ENCODE measurements around the gene SYDE2.
"Not testable (repeated sequence)": the region's sequence is repeated elsewhere in the genome, so short reads cannot be mapped to it uniquely, and the experiment has no call there.

SYDE2 gene

GRCh38 chr1:85166351-85166750, 34.5 kb downstream of the SYDE2 start:
- no peak for DNase-seq (ENCODE audit: low read depth)

GRCh38 chr1:85158910-85159309, 41.9 kb downstream of the SYDE2 start:
- no peak for DNase-seq (ENCODE audit: low read depth)

DNA sequence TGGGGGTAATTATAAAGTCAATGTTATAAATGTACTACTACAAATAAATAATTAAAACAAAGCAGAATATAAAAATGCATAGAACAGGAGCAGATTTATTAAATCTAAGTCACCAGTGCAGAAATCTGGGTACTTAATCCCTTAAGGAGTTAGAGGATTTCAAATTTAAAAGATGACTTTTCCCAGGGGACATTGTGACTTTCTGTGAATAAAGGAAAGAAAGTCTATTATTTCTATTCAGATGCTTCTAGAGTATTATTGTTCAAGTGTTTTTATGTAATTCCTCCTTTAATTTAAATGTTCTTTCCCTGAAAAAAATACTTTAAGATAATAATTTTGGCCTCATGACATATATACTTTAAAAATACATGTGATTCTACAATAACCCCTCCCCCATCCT, 43.4 kb downstream of the SYDE2 start:
- DNase-seq (ENCODE audit: low read depth): no peak

- no peak for DNase-seq (ENCODE audit: low read depth)
Measured at GRCh38 chr1:85153149-85153891, 47.5 kb downstream of the SYDE2 start.

DNA sequence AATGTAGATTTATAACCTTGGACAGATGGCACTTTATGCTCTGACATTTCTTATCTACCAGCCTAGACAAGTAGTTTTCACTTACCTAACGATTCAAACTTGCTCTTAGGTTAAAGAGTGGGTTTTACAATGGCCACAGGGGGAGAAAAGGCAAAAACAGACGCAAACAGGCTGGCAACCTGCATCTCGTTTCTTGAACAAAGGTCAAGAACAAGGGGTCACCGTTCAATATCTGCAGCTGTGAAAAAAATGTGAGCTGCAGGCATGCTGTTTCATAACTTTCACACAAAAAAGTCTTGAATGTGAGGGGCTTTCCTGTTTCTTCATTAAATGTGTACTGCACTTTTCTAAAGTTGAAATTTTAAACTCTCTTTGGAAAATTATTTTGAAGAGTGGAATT, 49.4 kb downstream of the SYDE2 start:
- no peak for DNase-seq (ENCODE audit: low read depth)

GRCh38 chr1:85149805-85150204, 51.0 kb downstream of the SYDE2 start:
- DNase-seq (ENCODE audit: low read depth): no peak

- no peak for DNase-seq (ENCODE audit: low read depth)
Measured at GRCh38 chr1:85148524-85149250, 52.1 kb downstream of the SYDE2 start.

DNA sequence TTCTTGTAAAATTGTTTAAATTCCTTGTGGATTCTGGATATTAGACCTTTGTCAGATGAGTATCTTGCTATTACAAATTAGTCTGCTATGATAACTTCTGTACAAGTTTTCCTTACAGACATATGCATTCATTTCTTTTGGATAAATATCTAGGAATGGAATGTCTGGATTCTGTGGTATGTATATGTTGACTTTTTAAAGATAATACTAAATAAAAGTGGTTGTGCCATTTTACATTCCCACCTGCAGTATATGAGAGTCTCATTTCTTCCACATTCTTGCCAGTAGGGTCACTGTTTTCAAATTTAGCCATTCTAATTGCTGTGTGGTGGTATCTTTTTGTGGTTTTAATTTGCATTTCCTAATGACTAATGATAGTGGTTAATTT, 53.9 kb downstream of the SYDE2 start:
- no peak for DNase-seq (ENCODE audit: low read depth)

- DNase-seq (ENCODE audit: low read depth): not testable (repeated sequence)
Measured at GRCh38 chr1:85146298-85146971, 54.4 kb downstream of the SYDE2 start.

GRCh38 chr1:85144351-85144750, 56.5 kb downstream of the SYDE2 start:
- DNase-seq (ENCODE audit: low read depth): no peak

- no peak for DNase-seq (ENCODE audit: low read depth)
Measured at GRCh38 chr1:85142753-85143152, 58.1 kb downstream of the SYDE2 start.

DNA sequence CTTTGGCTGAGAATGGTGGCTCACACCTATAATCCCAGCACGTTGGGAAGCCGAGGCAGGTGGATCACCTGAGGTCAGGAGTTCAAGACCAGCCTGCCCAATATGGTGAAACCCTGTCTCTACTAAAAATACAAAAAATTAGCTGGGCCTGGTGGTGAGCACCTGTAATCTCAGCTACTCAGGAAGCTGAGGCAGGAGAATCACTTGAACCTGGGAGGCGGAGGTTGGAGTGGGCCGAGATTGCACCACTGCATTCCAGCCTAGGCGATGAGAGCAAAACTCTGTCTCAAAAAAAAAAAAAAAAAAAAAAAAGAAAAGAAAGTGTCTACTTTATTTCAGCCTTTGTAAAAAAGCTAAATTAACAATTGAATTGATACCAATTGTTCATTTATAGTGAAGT, 62.4 kb downstream of the SYDE2 start:
- not testable (repeated sequence) for DNase-seq (ENCODE audit: low read depth)

DNA sequence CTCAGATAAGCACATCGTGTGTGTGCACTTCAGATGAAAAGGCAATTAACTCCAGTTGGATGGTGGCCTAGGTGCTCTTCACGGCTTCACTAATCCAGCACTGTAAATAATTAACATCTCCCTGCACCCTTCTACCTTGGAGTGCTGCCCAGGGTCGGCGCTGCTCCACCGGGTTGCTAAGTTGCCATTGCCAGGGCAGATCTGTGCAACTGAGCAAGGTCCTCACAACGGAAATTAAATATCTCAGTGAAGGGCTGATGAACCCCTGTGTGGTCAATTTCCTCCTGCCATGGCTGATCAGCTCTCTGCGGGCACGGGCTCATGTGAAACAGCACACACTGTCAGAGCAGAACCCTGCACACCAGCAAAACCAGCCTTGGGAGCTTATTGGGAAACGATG, 63.2 kb downstream of the SYDE2 start:
- no peak for DNase-seq (ENCODE audit: low read depth)

GRCh38 chr1:85135392-85135798, 65.4 kb downstream of the SYDE2 start:
- DNase-seq (ENCODE audit: low read depth): no peak

DNA sequence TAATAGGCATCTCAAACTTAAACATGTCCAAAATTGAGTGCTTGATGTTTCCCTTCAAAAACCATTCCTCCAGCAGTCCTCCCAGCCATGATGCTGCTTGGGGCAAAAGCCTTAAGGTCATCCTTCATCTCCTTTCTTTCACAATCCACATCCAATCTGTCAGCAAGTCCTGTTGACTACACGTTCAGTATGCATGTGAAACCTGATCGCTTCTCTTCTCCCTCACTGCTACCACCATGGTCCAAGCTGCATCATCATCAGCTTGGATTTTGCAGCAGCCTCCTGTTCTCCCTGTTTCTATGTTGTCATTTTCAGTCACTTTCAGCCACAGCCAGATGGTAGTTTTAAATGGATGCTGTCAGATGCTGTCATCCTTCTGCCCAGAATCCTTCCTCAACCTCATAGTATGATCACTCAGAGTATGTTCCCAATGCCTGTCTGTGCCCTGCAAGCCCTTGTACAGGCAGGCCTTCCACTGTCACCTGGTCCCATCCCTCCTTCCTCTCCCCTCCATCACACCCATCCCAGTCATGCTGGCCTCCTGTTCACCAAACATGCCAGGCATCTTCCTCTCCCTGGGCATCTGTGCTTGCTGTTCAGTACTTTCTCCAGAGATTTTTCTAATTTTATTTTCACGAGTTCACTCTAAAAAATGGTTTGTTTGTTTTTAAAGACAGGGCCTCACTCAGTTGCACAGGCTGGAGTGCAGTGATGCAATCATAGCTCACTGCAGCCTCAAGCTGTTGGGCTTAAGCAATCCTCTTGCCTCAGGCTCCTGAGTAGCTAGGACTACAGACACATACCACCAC, 66.0 kb downstream of the SYDE2 start:
- DNase-seq (ENCODE audit: low read depth): no peak

GRCh38 chr1:85133565-85134159, 67.2 kb downstream of the SYDE2 start:
- no peak for DNase-seq (ENCODE audit: low read depth)

DNA sequence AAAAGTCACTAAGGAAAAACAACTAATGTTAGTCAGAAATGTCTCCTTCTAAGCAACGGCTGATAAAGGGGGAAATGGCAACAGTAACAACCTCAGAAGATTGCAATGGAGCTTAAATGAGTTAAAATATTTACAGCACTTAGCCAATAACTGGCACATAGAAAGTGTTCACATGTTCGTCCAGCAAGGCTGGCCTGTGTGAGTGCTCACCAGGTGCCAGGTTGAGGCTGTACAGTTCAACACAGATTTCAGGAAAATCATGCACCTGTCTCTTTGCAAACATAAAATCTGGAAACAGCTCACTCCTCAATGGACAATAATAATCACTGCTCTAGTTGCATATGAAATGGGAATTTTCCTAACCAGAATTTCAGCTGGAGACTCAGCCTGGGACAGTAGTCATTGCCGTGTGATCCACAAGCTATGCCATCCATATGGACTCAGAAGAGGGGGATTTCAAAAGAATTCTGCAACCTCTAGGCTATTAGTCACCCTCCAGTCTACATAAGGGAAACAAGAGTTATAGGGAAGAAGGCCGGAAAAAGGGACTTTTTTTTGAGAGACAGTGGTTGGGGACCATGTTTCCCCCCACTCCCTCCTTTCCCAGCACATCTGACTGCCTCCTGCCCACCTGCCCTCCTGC, 68.6 kb downstream of the SYDE2 start:
- no peak for DNase-seq (ENCODE audit: low read depth)

DNA sequence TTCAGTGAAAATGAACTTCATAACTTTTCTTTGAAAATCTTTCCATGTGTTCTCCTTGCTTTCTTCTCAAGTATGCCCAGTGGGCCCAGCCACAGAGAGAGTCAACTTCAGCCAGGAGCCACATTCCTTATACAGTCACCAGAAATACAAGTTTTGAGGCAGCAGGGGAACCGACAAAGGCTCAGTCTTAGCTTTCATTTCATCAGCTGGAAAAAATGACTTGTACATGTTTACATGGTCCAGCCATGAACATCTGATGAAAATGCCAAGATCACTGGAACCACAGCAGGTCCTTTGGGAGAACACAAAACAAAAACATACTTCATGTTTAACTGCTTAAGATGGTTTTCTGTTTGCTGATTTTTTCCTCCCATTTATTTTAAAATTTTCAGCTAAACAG, 72.5 kb downstream of the SYDE2 start:
- DNase-seq (ENCODE audit: low read depth): no peak

DNA sequence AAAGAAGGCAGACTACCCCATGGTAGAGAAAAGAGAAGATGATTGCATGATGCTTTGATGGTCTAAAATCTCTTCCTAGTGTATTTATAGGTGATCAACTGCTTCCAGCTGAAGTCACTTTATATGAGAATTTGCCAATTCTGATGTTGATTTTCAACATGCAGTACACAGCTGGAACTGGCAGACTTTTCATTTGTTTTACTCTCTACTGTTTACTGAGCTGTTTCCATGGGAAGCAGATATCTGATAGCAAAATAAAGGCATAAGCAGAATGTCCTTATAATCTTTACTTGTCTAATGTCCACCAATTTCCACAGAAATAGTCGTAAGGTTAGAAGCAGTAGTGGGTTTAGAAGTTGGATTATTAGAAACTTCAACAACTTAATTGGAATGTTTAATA, 74.9 kb downstream of the SYDE2 start:
- no peak for DNase-seq (ENCODE audit: low read depth)

DNA sequence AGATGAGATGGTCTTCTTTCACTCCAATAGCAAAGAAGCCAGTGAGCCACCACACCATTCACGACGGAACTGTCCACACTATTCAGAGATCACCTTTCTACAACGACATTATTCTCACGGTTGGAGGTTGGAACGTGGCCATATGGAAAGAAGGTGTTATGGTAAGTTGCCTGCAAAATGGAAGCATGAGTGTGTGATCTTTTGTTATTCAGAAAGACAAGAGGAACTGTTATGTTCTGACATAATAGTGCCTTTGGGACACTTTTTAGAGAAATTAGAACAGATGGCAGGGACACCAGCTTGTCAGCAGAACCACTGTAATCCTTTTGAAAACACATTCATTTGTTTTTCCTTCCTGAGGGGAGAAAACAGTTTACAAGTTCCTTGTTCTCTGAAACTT, 76.7 kb downstream of the SYDE2 start:
- DNase-seq (ENCODE audit: low read depth): no peak

DNA sequence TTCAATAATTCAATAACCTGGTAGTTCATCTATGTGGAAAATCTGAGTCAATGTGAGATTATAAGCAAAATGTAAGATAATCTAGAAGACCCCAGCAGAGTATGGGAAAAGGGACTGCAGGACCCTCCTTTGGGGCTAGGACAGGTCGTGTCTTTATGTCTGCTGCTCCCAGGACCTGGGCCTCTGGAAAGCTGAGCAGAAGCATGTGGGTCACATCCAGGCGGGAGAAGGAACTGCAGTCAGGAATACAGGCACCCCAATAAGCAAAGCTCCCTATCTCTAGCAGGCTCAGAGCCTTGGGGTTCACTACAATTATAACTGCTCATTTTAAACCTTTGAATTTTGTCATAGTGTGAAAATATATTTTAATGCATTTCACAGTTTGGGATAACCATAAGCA, 78.6 kb downstream of the SYDE2 start:
- no peak for DNase-seq (ENCODE audit: low read depth)

All from activated T-cell treated with anti-CD3 and anti-CD28 coated beads for 24 hours (primary cell).